Hepatocyte (in vitro differentiated cells): ENCODE data around the gene SHISA7.
A peak's percentile ranks its signal among the peaks of the same experiment; 100 is the strongest.

Experiments used
- EZH2phosphoT487 ChIP-seq: fragments of 200-600 bp; sonication (generic); IDR thresholded peaks from one replicate; pipeline ENCODE4 v1.6.1; 2018; ENCODE audit warnings: antibody characterized with exemption, mild to moderate bottlenecking, low read depth, moderate library complexity; ENCODE audit not compliant: unreplicated experiment, severe bottlenecking
- TF ChIP-seq, protein P1 (sequence below): fragments of 200-600 bp; sonication (generic); IDR thresholded peaks from 2 replicates; pipeline ENCODE4 v1.5.1; 2016; ENCODE audit warnings: antibody characterized with exemption, mild to moderate bottlenecking; ENCODE audit not compliant: poor library complexity

DNA sequence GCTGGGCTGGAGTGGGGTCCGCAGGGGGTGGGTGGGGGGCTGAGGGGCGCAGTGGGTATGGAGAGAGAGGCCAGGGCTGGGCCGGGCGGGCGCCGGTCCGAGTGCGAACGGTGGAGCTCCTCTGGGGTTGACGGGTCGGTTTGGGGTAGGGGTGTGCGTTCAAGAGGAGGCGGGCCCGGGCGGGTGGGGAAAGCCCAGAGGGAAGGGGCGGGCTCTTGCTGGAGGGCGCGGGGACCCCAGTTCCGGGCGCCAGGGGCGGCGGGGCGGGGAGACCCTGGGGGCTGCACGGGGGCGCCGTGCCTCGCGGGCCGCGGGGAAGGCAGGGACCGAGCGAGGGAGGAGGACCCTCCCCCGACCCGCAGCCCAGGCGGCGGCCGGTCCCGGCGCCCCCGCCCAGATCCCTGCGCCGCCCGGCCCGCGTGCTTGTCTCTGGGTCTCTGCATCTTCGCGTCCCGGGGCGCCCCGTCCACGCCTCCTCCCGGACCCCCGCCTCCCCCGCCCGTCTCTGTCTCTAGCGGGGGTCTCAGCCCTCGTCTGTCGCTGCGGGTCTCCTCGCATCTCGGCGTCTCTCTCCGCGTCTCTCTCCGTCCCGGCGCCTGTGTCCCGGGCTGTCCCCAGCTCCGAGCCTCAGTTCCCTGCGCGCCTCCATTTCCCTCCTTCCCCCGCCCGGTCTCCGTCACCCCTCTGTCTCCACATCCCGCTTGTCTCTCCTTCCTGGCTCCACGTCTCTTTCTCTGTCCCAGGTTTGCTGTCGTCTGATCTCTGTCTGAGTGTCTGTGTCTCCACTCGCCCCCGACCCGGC, 8.3 kb upstream of the SHISA7 start:
- TF ChIP-seq, protein P1, sequence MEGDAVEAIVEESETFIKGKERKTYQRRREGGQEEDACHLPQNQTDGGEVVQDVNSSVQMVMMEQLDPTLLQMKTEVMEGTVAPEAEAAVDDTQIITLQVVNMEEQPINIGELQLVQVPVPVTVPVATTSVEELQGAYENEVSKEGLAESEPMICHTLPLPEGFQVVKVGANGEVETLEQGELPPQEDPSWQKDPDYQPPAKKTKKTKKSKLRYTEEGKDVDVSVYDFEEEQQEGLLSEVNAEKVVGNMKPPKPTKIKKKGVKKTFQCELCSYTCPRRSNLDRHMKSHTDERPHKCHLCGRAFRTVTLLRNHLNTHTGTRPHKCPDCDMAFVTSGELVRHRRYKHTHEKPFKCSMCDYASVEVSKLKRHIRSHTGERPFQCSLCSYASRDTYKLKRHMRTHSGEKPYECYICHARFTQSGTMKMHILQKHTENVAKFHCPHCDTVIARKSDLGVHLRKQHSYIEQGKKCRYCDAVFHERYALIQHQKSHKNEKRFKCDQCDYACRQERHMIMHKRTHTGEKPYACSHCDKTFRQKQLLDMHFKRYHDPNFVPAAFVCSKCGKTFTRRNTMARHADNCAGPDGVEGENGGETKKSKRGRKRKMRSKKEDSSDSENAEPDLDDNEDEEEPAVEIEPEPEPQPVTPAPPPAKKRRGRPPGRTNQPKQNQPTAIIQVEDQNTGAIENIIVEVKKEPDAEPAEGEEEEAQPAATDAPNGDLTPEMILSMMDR, result no peak
- TF ChIP-seq EZH2phosphoT487, result peak; percentile 63
